ENCODE data around the gene GPC6. TPM values are rescaled to one million over a fixed set of nuclear protein-coding genes. Genes with fewer than 3 reads are reported as not detected.

The GPC6 gene
- total and polyA plus RNA-seq, 10 donors, result 0.22 to 9.3 (median 4.5) TPM

- 85 to 97% (median 94%) methylated on average over 2 of the region's 2 CpGs for WGBS, 5 donors
- H3K4me1 ChIP-seq, result no peaks in the 10 kb centered on the region
- intact Hi-C loops (cut with DNase I; ENCODE audit: low total_unique reads), result no loop called here
- no peaks in the 10 kb centered on the region for H3K36me3 ChIP-seq
- DNase-seq, result no peak
- TF ChIP-seq CTCF (IDR thresholded peaks at IDR 0.05 in 8 of 11, conservative IDR thresholded peaks at IDR 0.05 in 3 of 11) (no peak), POLR2AphosphoS5 (IDR thresholded peaks at IDR 0.05) (no peak), POLR2A (IDR thresholded peaks at IDR 0.05) (no peak)
- H3K4me3 ChIP-seq, result no peak overlapping the region
- H3K27me3 ChIP-seq (replicated peaks in 1 of 7), result no peaks in the 10 kb centered on the region
- peaks cover 0 to 15% (median 10%) of the 10 kb centered on the region in 8 donors for H3K9me3 ChIP-seq
- H3K27ac ChIP-seq, result no peak overlapping the region
Measured at GRCh38 chr13:94248454-94249228, 1022.0 kb downstream of the GPC6 start.

- intact Hi-C loops (cut with DNase I; ENCODE audit: low total_unique reads), result no loop called here
- Histone ChIP-seq H3K36me3 (no peaks in the 10 kb centered on the region), H3K27me3 (replicated peaks in 1 of 7) (no peaks in the 10 kb centered on the region), H3K27ac (no peak overlapping the region), H3K4me1 (no peaks in the 10 kb centered on the region), H3K4me3 (no peak overlapping the region), H3K9me3 (peaks cover 0 to 15% (median 10%) of the 10 kb centered on the region in 8 donors)
- no peak for DNase-seq
- 80 to 86% (median 83%) methylated on average over 1 of the region's 1 CpG for WGBS, 5 donors
- TF ChIP-seq CTCF (IDR thresholded peaks at IDR 0.05 in 8 of 11, conservative IDR thresholded peaks at IDR 0.05 in 3 of 11) (no peak), POLR2A (IDR thresholded peaks at IDR 0.05) (no peak), POLR2AphosphoS5 (IDR thresholded peaks at IDR 0.05) (no peak)
Measured at GRCh38 chr13:94249512-94249911, 1022.9 kb downstream of the GPC6 start.

GRCh38 chr13:94251831-94252608 lies 1025.4 kb downstream of the GPC6 start:
- no peaks in the 10 kb centered on the region for H3K27me3 ChIP-seq (replicated peaks in 1 of 7)
- H3K4me1 ChIP-seq, result no peaks in the 10 kb centered on the region
- H3K36me3 ChIP-seq, result no peaks in the 10 kb centered on the region
- 64 to 80% (median 74%) methylated on average over 9 of the region's 9 CpGs for WGBS, 5 donors
- DNase-seq, result no peak
- TF ChIP-seq POLR2A (IDR thresholded peaks at IDR 0.05) (no peak), POLR2AphosphoS5 (IDR thresholded peaks at IDR 0.05) (no peak), CTCF (IDR thresholded peaks at IDR 0.05 in 8 of 11, conservative IDR thresholded peaks at IDR 0.05 in 3 of 11) (no peak)
- H3K9me3 ChIP-seq, result peaks cover 0 to 3% (median 0%) of the 10 kb centered on the region in 8 donors
- no peak overlapping the region for H3K4me3 ChIP-seq
- H3K27ac ChIP-seq, result no peak overlapping the region
- intact Hi-C loops (cut with DNase I; ENCODE audit: low total_unique reads), result no loop called here

- Histone ChIP-seq H3K27me3 (replicated peaks in 1 of 7) (no peaks in the 10 kb centered on the region), H3K4me1 (no peaks in the 10 kb centered on the region), H3K9me3 (no peaks in the 10 kb centered on the region), H3K36me3 (no peaks in the 10 kb centered on the region), H3K4me3 (no peak overlapping the region), H3K27ac (no peak overlapping the region)
- no peak for DNase-seq
- intact Hi-C loops (cut with DNase I; ENCODE audit: low total_unique reads), result no loop called here
- TF ChIP-seq CTCF (IDR thresholded peaks at IDR 0.05 in 8 of 11, conservative IDR thresholded peaks at IDR 0.05 in 3 of 11), result no peak
- TF ChIP-seq POLR2A (IDR thresholded peaks at IDR 0.05), result no peak
Measured at GRCh38 chr13:94254737-94255136, 1028.1 kb downstream of the GPC6 start.
